Measurements from ENCODE around the gene SUSD1.

DNA sequence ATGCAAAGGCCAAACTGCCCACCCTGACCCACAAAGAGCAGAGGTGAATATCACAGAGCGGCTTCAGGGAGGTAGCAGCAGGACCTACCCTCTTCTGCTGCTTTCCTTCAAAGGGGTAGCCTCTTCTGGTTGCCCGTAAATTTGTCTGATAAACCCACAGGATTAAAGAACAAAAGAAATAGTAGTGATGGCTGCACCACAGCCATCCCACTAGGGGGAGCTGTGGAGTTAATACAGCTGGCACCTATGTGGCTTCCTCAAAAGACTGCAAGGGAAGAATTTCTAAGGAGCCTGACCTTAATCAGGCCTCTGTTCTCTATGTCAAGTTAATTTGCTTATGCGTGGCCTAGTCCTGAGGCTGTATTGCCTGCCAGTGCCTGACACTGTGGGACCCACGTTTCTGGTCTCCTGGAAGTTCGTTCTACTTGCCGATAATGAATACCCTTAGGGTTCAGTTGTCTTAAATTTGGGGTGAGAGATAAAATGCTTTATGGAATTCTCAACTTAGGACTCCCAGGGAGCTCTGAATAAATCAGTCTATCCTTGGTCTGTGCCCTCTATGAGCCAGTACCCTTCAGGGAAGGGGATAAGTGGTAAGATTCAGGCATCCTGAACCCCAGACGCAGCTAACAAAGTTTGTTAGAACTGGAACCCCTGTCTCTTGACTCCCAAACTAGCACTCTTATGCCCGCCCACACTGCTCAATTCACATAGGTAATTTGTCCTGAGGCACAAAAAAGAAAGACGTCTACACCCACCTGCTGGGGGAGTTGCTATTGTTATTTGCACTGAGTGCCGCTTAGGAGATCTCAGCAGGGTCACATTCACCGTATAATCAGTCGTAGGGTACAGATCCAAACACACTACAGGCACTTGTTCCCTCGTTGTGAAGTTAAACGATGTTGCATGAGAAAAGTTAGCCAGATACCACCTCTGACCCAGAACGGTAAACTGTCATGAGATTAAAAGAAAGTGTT, 77.1 kb downstream of the SUSD1 start:
- TF ChIP-seq, protein P1, sequence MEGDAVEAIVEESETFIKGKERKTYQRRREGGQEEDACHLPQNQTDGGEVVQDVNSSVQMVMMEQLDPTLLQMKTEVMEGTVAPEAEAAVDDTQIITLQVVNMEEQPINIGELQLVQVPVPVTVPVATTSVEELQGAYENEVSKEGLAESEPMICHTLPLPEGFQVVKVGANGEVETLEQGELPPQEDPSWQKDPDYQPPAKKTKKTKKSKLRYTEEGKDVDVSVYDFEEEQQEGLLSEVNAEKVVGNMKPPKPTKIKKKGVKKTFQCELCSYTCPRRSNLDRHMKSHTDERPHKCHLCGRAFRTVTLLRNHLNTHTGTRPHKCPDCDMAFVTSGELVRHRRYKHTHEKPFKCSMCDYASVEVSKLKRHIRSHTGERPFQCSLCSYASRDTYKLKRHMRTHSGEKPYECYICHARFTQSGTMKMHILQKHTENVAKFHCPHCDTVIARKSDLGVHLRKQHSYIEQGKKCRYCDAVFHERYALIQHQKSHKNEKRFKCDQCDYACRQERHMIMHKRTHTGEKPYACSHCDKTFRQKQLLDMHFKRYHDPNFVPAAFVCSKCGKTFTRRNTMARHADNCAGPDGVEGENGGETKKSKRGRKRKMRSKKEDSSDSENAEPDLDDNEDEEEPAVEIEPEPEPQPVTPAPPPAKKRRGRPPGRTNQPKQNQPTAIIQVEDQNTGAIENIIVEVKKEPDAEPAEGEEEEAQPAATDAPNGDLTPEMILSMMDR (IDR thresholded peaks at IDR 0.05) = peak; percentile 94
- TF ChIP-seq EZH2 (IDR thresholded peaks at IDR 0.05; ENCODE audit: borderline replicate concordance, insufficient read depth, low read depth, low read length, poor library complexity, severe bottlenecking) = no peak

All from B cell (primary cell).